H1 (cell line): ENCODE measurements around the gene MAN1C1.

Experiments used
- CTCF ChIP-seq, 3 experiments: IDR thresholded peaks; 1 replicate in 2 of 3; 2 replicates in 1 of 3; pipeline versions ENCODE4 v1.5.1 to v1.6.1; 2011; ENCODE audit warnings: low read length in 3 of 3, mild to moderate bottlenecking in 3 of 3, inconsistent platforms in 2 of 3, low read depth in 1 of 3, moderate library complexity in 1 of 3; ENCODE audit not compliant: insufficient read depth in 1 of 3; ENCODE audit errors: control extremely low read depth in 1 of 3
- EZH2 ChIP-seq: fragments of 200-600 bp; sonication (generic); IDR thresholded peaks from 2 replicates; pipeline ENCODE4 v1.7.1; 2012; ENCODE audit warnings: low read depth, mild to moderate bottlenecking, moderate library complexity, low read length, inconsistent platforms; ENCODE audit not compliant: severe bottlenecking
- MAX ChIP-seq: IDR thresholded peaks from 2 replicates; pipeline ENCODE4 v1.6.1; 2012; ENCODE audit warnings: inconsistent platforms

GRCh38 chr1:25755475-25756125 lies 139.0 kb downstream of the MAN1C1 start:
- TF ChIP-seq EZH2 (no peak), CTCF (IDR thresholded peaks at IDR 0.05; ENCODE audit: control extremely low read depth in 1 of 3, insufficient read depth in 1 of 3, low read depth in 1 of 3, low read length in 3 of 3) (no peak), MAX (no peak)
